Measurements from ENCODE around the gene CCDC144A.
"Not testable (repeated sequence)": the region's sequence is repeated elsewhere in the genome, so short reads cannot be mapped to it uniquely, and the experiment has no call there.

GRCh38 chr17:16751924-16752287, 61.9 kb downstream of the CCDC144A start:
- TF ChIP-seq EZH2phosphoT487 (IDR thresholded peaks at IDR 0.05; ENCODE audit: borderline replicate concordance), result not testable (repeated sequence)
- TF ChIP-seq, protein P1, sequence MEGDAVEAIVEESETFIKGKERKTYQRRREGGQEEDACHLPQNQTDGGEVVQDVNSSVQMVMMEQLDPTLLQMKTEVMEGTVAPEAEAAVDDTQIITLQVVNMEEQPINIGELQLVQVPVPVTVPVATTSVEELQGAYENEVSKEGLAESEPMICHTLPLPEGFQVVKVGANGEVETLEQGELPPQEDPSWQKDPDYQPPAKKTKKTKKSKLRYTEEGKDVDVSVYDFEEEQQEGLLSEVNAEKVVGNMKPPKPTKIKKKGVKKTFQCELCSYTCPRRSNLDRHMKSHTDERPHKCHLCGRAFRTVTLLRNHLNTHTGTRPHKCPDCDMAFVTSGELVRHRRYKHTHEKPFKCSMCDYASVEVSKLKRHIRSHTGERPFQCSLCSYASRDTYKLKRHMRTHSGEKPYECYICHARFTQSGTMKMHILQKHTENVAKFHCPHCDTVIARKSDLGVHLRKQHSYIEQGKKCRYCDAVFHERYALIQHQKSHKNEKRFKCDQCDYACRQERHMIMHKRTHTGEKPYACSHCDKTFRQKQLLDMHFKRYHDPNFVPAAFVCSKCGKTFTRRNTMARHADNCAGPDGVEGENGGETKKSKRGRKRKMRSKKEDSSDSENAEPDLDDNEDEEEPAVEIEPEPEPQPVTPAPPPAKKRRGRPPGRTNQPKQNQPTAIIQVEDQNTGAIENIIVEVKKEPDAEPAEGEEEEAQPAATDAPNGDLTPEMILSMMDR (IDR thresholded peaks at IDR 0.05 in 2 of 3, conservative IDR thresholded peaks at IDR 0.05 in 1 of 3; ENCODE audit: borderline replicate concordance in 1 of 3, insufficient read depth in 1 of 3, low read depth in 2 of 3, low read length in 2 of 3), result not testable (repeated sequence)

Measured in HCT116 (cell line).